GM21526 (cell line): ENCODE data around the gene UBL4A.
"Not testable (repeated sequence)": the region's sequence is repeated elsewhere in the genome, so short reads cannot be mapped to it uniquely, and the experiment has no call there.

Experiments used
- ATAC-seq: cut with Tn5 transposase; IDR thresholded peaks from one replicate; pipeline ENCODE4 v1.9.1; 2021; ENCODE audit warnings: moderate library complexity; ENCODE audit not compliant: unreplicated experiment, low FRiP score

The UBL4A gene

DNA sequence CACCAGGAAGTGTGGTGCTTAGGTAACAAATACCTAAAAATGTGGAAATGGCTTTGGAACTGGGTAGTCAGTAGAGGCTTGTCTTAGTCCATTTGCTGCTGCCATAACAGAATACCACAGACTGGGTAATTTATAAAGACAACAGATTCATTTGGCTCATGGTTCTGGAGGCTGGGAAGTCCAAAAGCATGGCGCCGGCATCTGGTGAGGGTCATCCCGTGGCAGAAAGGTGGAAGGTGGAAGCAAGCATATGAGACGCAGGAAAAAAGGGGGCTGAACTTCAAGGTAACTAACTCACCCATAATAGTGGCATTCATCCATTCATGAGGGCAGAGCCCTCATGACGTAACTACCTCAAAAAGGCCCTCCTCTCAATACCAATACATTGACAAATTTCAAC is 23.0 kb upstream of the UBL4A start:
- no peak for ATAC-seq

DNA sequence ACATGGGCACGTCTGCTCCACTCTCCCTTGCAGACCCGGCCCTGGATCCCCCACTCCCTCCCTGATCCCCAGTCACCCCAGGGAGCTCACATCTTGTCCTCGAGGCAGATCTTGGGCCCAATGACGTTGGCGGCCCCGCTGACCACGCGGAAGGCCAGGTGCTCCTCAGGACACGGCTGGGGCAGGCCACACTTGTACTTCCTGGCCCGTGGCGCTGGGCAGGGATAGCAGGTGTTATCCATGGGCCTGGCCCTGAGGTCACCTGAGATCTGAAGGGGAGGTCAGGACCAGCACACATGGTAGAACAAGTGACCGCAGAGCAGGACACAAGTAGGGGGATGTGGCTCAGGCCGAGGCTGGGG is 21.9 kb upstream of the UBL4A start:
- ATAC-seq = no peak

DNA sequence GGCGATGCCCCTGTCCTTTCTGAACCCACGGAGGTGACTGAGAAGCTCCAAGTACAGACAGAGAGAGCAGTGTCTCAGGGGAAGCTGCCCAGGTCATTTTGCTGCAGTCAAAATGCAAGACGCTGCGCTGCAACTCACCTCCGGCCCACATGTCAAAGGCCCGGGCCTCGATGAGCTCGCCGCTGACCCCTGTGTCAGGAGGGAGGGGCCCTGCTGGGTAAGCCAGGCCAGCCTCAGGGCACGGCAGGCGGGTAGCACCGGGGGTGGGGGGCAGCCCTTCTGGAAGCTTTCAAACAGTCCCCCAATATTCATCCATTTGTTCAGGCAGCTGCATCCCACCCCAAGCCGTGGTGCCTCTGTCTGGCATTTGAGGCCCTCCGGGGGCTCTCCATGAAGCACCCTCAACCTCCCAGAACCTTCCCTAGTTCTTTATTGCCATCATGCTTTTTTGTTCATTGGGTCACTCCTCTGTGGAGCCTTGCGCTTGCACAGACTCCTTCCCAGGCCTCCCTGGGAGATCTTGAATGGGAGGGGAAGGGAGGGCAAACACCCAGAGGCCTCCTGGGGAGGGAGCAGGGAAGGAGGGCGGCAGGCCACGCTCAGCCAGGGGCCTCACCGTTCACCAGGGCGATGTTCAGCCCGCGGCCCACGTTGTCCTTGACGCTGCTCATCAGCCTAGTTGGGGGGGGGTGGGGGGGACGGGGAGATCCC is 21.4 kb upstream of the UBL4A start:
- no peak for ATAC-seq

DNA sequence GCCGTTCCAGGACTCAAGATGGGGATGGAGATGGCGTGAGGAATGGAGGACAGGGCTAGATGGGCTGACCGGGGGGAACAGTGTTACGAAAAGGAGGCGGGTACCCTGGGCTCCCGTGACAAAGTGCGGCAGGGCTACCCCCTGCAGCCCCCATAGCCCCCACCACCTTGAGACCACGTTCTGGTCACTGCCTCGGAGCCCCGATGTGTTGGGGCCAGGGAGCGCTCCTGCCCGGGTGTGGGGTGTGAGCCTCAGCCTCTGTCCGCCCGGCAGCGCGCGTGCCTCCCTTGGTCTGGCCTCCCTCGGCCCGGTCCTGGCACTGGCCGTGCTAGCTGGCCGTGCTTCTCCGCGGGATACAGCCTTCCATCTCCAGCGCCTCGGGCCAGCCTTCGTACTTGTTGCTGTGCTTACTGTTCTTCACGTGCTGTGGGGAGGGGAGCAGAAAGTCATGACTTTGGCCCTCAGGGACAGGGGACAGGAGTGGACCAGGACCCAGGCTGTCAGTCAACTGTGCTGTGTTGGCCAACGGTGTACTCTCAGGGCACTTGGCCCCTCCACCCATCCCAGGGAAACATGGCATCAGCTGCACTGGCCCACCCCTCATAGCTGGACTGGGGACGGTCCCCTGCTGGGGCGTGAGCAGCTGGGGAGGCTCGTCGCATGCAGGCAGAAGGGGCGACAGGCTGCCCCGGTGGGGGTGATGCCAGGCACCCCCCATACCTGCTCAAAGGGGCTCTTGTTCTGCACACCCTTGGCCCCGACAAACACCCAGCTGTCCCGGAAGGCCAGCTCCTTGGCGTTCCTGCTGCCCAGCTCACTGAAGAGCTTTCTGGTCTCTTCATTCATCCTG is 20.3 kb upstream of the UBL4A start:
- ATAC-seq = no peak

DNA sequence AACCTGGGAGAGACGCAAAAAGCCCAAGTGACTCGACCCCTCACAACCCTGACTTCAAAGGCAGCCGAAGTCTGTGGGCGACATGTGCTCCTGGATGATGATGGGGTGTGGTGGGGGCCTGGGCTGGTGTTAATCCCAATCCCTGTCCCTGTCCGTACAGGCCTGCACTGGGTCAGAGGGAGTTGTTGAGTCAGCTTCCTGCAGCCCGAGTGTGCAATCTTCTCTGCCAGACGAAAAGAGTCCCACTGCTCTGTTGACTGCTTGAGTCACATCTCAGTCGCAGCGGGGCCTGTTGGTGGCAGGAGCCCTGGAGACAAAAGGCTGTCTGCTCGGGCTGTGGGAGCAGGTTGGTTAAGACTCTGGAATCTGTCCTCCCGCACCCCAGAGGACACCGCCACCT is 19.3 kb upstream of the UBL4A start:
- no peak for ATAC-seq

DNA sequence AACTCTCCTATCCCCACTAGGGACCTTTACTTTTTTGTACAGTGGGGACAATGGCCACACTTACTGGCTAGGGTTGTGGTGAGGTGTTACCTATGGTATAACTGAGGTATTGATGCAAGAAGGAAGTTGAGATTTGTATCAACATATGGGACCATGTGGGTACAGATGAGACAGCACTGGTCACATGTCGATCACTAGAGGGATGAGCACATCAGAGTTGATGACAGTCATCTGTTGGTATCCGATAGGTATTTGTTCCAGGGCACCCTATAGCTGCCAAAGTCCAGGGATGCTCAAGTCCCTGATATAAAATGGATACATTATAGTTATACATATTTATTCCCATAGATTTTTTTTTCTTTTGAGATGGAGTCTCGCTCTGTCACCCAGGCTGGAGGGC is 16.6 kb upstream of the UBL4A start:
- no peak for ATAC-seq

DNA sequence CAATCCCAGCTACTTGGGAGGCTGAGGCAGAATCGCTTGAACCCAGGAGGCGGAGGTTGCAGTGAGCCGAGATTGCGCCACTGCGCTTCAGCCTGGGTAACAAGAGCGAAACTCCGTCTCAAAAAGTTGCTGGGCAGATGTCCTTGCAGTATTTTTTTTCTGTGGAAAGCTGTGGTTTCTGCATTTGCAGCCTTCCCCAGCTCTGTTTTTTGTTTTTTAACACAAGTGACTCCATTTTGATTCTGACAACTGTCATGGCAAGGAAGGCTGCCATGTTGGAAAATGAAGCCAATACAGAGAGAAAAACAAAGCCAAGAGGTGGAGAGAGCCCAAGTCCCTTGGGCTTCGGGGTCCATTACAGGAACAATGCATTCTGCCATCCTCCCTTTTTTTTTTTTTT is 15.7 kb upstream of the UBL4A start:
- ATAC-seq = no peak

DNA sequence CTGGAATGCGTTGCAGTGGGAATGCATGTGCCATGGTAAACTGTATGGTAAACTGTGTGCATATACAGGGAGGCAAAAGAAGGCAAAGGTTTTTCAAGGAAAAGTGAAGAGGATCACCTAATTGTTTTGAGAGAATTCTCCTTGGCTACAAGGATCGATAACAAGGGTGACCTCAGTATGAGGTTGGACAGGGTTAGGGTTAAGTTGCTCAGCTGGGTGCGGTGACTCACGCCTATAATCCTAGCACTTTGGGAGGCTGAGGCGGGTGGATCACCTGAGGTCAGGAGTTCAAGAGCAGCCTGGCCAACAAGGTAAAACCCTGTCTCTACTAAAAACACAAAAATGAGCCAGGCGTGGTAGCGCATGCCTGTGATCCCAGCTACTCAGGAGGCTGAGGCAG is 15.0 kb upstream of the UBL4A start:
- ATAC-seq = not testable (repeated sequence)

DNA sequence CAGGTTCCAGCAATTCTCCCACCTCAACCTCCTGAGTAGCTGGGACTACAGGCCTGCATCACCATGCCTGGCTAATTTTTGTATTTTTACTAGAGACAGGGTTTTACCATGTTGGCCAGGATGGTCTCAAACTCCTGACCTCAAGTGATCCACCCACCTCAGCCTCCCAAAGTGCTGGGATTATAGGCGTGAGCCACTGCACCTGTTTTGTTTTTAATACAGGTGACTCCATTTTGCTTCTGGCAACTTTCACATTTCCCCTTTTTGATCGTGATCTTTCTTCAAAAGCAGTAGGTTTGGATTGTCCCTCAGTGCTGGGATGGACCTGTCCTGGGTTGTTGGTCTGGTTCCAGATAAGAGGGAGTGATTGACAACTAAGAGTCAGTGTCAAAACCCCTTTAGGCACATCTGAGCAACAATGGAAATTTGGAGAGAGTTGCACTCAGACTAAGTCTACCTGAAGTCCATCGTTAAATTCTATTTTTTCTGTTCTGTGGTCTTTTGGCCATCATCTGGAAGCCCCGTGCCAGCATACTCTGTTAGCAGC is 10.2 kb upstream of the UBL4A start:
- not testable (repeated sequence) for ATAC-seq

DNA sequence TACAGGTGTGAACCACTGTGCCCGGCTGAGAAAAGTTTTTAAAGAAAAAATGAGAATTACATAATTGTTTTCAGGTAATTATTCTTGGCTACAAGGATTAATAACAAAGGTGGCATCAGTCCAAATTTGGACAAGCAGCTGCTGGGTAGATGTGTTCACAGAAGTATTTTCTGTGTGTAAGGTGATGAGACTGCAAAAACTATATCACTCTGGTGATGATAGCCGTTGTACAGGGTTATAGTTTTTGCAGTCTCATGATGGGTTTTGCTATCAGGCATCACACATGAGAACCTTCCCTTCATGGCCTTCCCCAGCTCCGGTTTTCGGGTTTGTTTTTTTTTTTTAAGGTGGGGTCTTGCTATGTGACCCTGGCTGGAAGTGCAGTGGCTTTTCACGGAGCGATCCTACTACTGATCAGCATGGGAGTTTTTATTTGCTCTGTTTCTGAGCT is 9.1 kb upstream of the UBL4A start:
- ATAC-seq = no peak

DNA sequence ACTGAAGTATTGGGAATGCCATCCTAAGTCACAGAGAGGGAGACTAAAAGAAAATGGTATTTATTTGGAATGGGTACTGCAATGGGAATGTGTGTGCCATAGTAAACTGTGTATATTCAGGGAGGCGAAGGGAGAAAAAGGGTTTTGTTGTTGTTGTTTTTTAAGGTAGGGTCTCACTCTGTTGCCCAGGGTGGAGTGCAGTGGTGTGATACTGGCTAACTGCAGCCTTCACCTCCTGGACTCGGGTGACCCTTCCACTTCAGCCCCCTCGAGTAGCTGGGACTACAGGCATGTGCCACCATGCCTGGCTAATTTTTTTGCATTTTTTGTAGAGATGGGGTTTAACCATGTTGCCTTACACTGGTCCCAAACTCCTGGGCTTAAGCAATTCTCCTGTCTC is 8.3 kb upstream of the UBL4A start:
- ATAC-seq = no peak

DNA sequence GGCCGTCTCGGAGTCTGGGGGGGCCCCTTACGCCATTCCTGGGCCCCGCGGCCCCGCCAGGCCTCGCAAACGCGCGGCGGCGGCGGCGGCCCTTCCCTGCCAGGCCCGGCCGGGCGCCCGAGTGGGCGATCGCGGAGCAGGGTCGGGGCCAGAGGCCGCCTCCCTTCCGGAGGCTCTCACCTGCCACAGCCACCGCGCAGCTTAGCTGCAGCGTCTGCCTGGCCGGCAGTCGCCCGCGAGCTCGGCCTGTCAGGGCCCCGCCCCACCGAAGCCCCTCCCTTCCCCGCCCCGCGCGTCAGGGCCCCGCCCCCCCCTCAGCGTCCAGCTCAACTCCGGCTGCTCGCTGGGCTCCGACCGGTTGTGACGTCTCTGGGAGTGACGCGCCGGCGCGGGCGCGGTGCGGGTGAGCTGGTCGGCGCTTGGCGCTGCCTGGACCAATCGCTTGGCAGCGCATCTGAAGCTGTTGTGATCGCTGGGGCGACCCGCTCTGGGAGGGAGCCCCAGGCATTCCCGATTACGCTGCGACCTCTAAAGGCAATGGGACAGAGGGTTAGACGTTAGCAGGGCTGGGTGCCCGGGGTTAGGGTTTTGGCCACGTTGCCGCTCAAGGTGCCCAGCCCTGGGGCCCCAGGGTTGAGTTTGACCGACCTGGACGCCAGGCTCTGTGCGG is 4.1 kb upstream of the UBL4A start, which contains the start of gene SLC10A3:
TSS of gene SLC10A3 (minus strand) at position 216 of the 670 bp plus-strand sequence. CDS start 1,689 bp downstream, outside the sequence.
- peak; percentile 64 for ATAC-seq

DNA sequence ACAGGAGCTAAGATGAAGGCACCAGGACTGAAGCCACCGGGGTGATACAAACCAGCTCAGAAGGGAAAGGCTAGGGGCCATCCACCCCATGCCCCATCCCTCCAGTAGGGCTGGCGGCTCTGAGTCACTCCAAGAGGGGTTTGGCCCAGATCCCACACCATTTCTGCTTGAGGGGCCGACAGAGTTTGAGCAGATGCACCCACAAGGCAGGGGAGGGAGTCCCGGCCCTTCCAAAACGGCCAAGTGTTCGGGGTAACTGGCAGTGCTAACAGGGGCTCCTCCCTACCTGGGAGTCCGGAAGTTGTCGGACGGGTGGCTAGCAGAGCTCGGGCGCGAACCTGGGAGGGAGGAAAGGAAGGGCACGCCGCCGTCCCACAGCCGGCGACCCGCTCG is 3.6 kb upstream of the UBL4A start:
- ATAC-seq = no peak

DNA sequence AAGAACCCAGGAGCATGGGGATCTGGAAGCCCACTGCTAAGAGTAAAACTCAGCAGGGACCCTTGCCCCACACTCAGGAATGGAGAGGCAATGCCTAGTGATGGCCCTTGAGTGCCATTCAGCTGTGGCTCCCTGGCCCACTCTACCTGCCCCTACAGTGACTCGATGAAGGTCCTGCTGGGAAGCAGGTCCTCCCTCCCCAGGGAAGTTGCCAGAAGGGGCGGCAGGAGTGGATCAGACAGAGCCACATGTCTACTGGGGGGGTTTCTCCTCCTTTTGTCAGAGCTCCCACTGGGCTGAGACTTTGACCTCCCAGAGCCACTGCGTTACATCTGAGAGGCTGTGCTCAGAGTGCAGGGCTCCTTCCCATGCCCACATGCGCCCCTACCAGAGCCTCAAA is 2.8 kb upstream of the UBL4A start:
- no peak for ATAC-seq

DNA sequence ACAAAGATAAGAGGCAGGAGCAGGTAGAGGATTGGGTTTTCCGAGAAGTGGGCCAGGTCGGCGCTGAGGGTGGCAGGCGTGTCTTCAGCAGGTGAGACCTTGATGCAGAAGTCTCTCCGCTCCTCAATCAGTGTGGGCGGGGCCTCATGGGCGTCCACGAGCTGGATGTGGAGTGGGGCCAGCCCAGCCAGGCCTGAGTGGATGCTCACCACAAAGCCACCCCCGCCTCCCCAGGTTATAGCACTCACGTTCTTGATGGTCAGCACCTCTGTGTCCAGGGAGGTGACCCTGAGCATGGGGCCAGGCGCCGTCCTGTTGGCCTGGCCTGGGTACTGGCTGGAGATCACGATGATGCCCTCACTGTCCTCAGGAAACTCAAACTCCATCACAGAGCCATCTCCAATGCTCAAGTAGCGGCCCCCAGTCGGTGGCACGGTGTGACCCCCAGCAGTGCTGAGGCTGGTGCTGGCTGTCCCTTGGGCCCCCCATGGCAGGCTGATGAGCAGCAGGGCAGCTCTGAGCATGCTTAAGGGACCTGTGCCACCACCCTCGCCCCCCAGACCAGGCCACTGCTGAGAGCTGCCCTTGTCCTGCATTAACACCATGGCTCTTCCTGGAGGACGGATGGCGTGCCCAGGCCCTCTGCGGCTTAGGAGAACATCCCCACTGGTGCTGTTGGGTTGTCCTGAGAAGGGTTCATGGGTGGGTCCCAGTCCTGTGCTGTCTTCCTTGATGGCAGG is 2.1 kb upstream of the UBL4A start:
- no peak for ATAC-seq

DNA sequence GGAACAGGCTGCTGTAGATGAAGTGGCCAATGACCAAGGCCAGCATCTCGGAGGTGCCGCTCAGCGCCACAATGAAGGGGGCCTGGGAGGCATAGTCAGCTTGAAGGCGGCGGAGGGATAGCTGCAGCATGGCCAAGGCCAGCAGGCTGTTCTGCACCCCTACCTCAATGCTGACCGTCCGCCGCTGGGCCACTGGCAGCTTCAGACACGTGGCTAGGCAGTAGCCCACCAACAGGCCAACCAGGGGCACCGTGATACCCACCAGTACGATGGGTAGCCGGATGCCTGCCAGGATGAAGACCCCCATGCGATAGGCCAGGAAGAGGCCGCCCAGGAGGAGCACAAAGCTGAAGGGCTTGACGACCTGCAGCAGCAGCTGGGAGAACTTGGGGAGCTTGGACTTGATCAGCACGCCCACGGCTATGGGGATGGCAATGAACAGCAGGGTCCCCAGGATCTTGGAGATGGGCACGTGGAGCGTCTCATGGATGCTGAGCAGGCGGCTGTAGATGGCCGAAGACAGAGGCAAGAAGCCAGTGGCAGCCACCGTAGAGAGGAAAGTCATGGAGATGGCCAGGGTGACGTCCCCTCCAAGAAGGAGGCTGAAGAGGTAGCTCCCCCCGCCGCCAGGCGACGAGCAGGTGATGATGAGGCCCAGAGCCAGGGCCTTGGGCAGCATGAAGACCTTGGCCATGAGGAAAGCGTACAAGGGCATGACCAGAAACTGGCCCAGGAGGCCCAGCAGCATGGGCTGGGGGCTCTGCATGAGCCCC is 1.3 kb upstream of the UBL4A start:
- no peak for ATAC-seq

DNA sequence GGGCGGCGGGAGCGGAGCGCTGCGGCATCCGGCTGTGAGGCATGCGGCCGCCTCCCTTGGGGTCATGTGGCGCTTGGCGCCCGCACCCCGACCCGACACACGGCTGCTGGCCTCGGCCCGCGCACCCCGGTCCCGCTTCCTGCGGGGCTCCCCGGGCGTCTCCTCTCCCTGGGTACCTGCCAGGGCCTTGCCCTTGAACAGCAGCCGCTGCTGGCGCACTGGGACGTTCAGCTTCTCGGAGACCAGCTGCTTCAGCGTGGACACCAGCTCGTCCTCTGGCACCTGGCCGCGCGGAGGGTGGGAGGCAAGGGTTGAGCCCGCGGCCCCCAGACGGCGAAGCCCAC is 391 bp downstream of the UBL4A start:
- ATAC-seq = no peak

DNA sequence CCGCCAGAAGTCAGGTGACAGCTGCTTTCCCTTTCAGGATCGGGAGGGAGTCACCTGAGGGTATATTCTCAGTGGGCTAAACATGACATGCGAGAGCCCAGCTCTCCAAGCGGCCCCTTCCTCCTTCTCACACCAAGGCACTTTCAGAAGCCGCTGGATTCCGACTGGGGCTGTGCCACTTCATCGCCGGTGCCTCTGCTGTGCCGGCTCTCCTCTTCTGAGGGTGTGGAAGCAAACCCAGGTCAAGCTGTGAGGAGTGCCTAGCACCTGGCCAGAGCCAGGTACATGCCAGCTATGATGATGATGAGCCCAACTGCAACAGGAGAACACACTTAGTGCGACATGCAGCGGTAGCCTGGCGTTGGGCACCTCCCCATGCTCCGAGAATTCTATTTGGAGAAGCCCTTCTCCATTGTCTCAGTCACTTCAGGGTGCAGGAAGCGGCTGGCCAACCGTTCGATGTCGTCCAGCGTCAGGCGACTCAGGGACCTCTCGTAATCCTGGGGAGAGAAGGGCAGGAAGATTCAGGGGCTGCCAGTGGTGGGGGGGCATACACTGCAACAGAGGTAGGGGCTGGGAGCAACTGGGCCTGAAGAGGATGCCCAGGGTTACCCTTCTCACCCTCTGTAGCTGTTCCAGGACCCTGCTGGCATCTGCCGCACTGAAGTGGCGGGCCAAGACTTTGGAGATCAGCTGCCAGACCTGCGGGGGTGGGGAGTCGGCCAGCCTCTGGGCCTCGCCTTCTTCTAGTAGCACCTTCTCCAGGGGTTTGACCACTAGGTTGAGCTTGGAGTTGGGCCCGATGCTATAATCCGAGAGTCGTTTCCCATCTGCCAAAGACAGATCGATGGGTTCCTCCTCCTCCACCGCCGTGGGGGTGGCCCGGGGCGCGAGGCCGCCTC is 1.0 kb downstream of the UBL4A start:
- ATAC-seq = no peak
